HepG2 (cell line): ENCODE measurements around the gene LNX2. TPM values are rescaled to one million over a fixed set of nuclear protein-coding genes. Genes with fewer than 3 reads are reported as not detected.

Experiments used
- ATAC-seq: fragments of 200-7000 bp; cut with Tn5 transposase; 3 replicates; pipeline ENCODE4 v1.9.1; 2020; ENCODE audit warnings: mild to moderate bottlenecking, moderate library complexity
- BruUV-seq: library from RNA; stranded (reverse); fragments of 400-500 nt; replicated peaks from 2 replicates; lab custom pipeline; 2021; lab: Mats Ljungman, UMichigan
- CTCF ChIA-PET: fragments of 300-600 bp; formaldehyde crosslinking; extraction: SDS; loops from one replicate; lab custom pipeline; 2021; ENCODE audit warnings: low total read pairs, inconsistent platforms, low intra/inter-chr PET ratio; lab: Yijun Ruan, JAX
- POLR2A ChIA-PET: fragments of 350-600 bp; sonication (Branson Sonifier 250); formaldehyde crosslinking; loops from one replicate; lab custom pipeline; 2020; ENCODE audit warnings: antibody characterized with exemption, inconsistent platforms; lab: Yijun Ruan, JAX
- DNase-seq: peaks from one replicate; pipeline ENCODE4 v3.0.0-alpha.2; 2015; ENCODE audit warnings: low spot score
- FAIRE-seq: peaks from 3 replicates; lab custom pipeline; 2011; peaks lifted over from hg19 to GRCh38; lab: Jason Lieb, UNC
- H2AFZ ChIP-seq: one replicate; pipeline ENCODE4 v1.6.1; 2011; ENCODE audit warnings: low read length, inconsistent platforms
- H3K27ac ChIP-seq: fragments of 300-600 bp; 3 replicates; pipeline ENCODE4 v1.8.0; 2011; ENCODE audit warnings: mixed run types, mild to moderate bottlenecking, mixed read lengths, low read length, inconsistent platforms; ENCODE audit not compliant: insufficient read depth; ENCODE audit errors: extremely low read length
- H3K27me3 ChIP-seq, 2 experiments: fragments of 200-600 bp in 1 of 2; 2 replicates in 1 of 2; 3 replicates in 1 of 2; pipeline versions ENCODE4 v1.6.0 to v1.8.0; 2011; ENCODE audit warnings: low read length in 2 of 2, mild to moderate bottlenecking in 2 of 2, moderate library complexity in 2 of 2, inconsistent platforms in 1 of 2; ENCODE audit not compliant: insufficient read depth in 2 of 2, control insufficient read depth in 1 of 2
- H3K36me3 ChIP-seq, 2 experiments: fragments of 200-600 bp in 1 of 2; replicated peaks in 1 of 2; 2 replicates in 1 of 2; 3 replicates in 1 of 2; pipeline versions ENCODE4 v1.5.1 to v1.8.0; 2011; ENCODE audit warnings: low read length in 2 of 2, inconsistent platforms in 1 of 2; ENCODE audit not compliant: insufficient read depth in 2 of 2, control insufficient read depth in 1 of 2
- H3K4me1 ChIP-seq: 2 replicates; pipeline ENCODE4 v1.5.1; 2012; ENCODE audit warnings: low read length, inconsistent platforms; ENCODE audit not compliant: insufficient read depth
- H3K4me2 ChIP-seq: 2 replicates; pipeline ENCODE4 v1.6.0; 2011; ENCODE audit warnings: low read depth, low read length, inconsistent platforms
- H3K4me3 ChIP-seq, 3 experiments: fragments of 200-600 bp in 1 of 3; sonication (generic), shearing (Covaris generic) in 1 of 3; replicated peaks in 1 of 3; 2 replicates each; pipeline ENCODE4 v1.5.1; 2011 to 2016; ENCODE audit warnings: low read length in 3 of 3, inconsistent platforms in 2 of 3, low read depth in 2 of 3, mild to moderate bottlenecking in 2 of 3, control low read depth in 1 of 3, mixed read lengths in 1 of 3; ENCODE audit not compliant: insufficient read depth in 1 of 3
- H3K79me2 ChIP-seq: one replicate; pipeline ENCODE4 v1.6.1; 2011; ENCODE audit warnings: low read length, inconsistent platforms; ENCODE audit not compliant: insufficient read depth
- H3K9ac ChIP-seq: 2 replicates; pipeline ENCODE4 v1.6.0; 2011; ENCODE audit warnings: mild to moderate bottlenecking, low read depth, low read length, inconsistent platforms; ENCODE audit not compliant: insufficient read depth
- H3K9me3 ChIP-seq: 2 replicates; pipeline ENCODE4 v1.5.1; 2012; ENCODE audit warnings: mild to moderate bottlenecking, low read length
- H4K20me1 ChIP-seq: 2 replicates; pipeline ENCODE4 v1.6.0; 2011; ENCODE audit warnings: inconsistent platforms, mild to moderate bottlenecking, low read length, moderate library complexity; ENCODE audit not compliant: insufficient read depth
- CEBPG ChIP-seq: IDR thresholded peaks from 2 replicates; pipeline ENCODE4 v1.6.1; 2016
- ERF ChIP-seq: IDR thresholded peaks from 2 replicates; pipeline ENCODE4 v1.6.1; 2018; ENCODE audit warnings: missing biosample characterization, missing genetic modification reagents
- KDM2A ChIP-seq: sonication (generic); formaldehyde crosslinking; IDR thresholded peaks from 2 replicates; pipeline ENCODE4 v1.4.0; 2020; ENCODE audit warnings: low read depth, missing genetic modification reagents, borderline replicate concordance
- LCORL ChIP-seq, 2 experiments: fragments of 450-650 bp in 1 of 2; sonication (generic) in 1 of 2; formaldehyde crosslinking in 1 of 2; IDR thresholded peaks; 2 replicates each; pipeline versions ENCODE4 v1.5.0 to v1.6.1; 2017 to 2020; ENCODE audit warnings: antibody characterized with exemption in 1 of 2, missing genetic modification reagents in 1 of 2
- MED8 ChIP-seq: sonication (generic); formaldehyde crosslinking; IDR thresholded peaks from 2 replicates; pipeline ENCODE4 v1.8.1; 2023; ENCODE audit warnings: mild to moderate bottlenecking, missing genetic modification reagents; ENCODE audit not compliant: insufficient replicate concordance
- NFATC3 ChIP-seq: sonication (generic); formaldehyde crosslinking; IDR thresholded peaks from 2 replicates; pipeline ENCODE4 v1.5.1; 2020; ENCODE audit warnings: mild to moderate bottlenecking, missing genetic modification reagents
- PITX1 ChIP-seq: sonication (generic); formaldehyde crosslinking; IDR thresholded peaks from 2 replicates; pipeline ENCODE4 v1.5.1; 2020; ENCODE audit warnings: mild to moderate bottlenecking, missing genetic modification reagents
- SMARCC2 ChIP-seq: fragments of 450-650 bp; IDR thresholded peaks from 2 replicates; pipeline ENCODE4 v1.6.1; 2017; ENCODE audit warnings: antibody characterized with exemption, mild to moderate bottlenecking
- ZBTB14 ChIP-seq: sonication (generic); formaldehyde crosslinking; IDR thresholded peaks from 2 replicates; pipeline ENCODE4 v1.4.0; 2020; ENCODE audit warnings: missing genetic modification reagents
- ZFP1 ChIP-seq: IDR thresholded peaks from 2 replicates; pipeline ENCODE4 v1.6.1; 2016
- ZKSCAN1 ChIP-seq: fragments of 150-350 bp; IDR thresholded peaks from 2 replicates; pipeline ENCODE4 v1.6.1; 2014; ENCODE audit warnings: low read length
- ZMAT5 ChIP-seq: sonication (generic); formaldehyde crosslinking; IDR thresholded peaks from 2 replicates; pipeline ENCODE4 v1.5.0; 2020; ENCODE audit warnings: mild to moderate bottlenecking, low read depth, missing genetic modification reagents, borderline replicate concordance
- ZNF280B ChIP-seq: sonication (generic); formaldehyde crosslinking; IDR thresholded peaks from 2 replicates; pipeline ENCODE4 v1.5.0; 2020; ENCODE audit warnings: missing genetic modification reagents, mild to moderate bottlenecking, borderline replicate concordance
- ZNF512 ChIP-seq: sonication (generic); formaldehyde crosslinking; IDR thresholded peaks from 2 replicates; pipeline ENCODE4 v1.4.0; 2020; ENCODE audit warnings: mild to moderate bottlenecking, missing genetic modification reagents
- ZNF558 ChIP-seq: sonication (generic); formaldehyde crosslinking; IDR thresholded peaks from 2 replicates; pipeline ENCODE4 v1.9.0; 2022; ENCODE audit warnings: mild to moderate bottlenecking, missing genetic modification reagents, borderline replicate concordance
- ZNF607 ChIP-seq: sonication (generic); formaldehyde crosslinking; IDR thresholded peaks from 2 replicates; pipeline ENCODE4 v1.5.1; 2020; ENCODE audit warnings: missing genetic modification reagents, mild to moderate bottlenecking, borderline replicate concordance
- ZNF615 ChIP-seq: sonication (generic); formaldehyde crosslinking; IDR thresholded peaks from 2 replicates; pipeline ENCODE4 v1.5.0; 2020; ENCODE audit warnings: mild to moderate bottlenecking, missing genetic modification reagents, borderline replicate concordance
- ZSCAN22 ChIP-seq: sonication (generic); formaldehyde crosslinking; IDR thresholded peaks from 2 replicates; pipeline ENCODE4 v1.4.0; 2020; ENCODE audit warnings: mild to moderate bottlenecking, missing genetic modification reagents
- WGBS: methylation state at CpG from one replicate; pipeline ENCODE4 v1.1.6; 2017; ENCODE audit warnings: low lambda C conversion rate; 5-methylcytosine and 5-hydroxymethylcytosine counted together
- in situ Hi-C: cut with HindIII; loops from 2 replicates; pipeline ENCODE4 v1.10.0; 2017; ENCODE audit warnings: low pct_unique_long_range_greater_than_20kb; ENCODE audit not compliant: extremely low pct_ligation_motif_present
- intact Hi-C: fragments of 100-400 bp; cut with micrococcal nuclease; formaldehyde crosslinking; loops from one replicate; pipeline ENCODE4 v1.10.0; 2022; ENCODE audit not compliant: unreplicated experiment
- polyA plus RNA-seq, 8 experiments: library from polyadenylated mRNA; depleted of rRNA in 3 of 8; stranded (reverse) in 7 of 8; unstranded in 1 of 8; fragments of >200 nt; fragmentation: Illumina TruSeq in 4 of 8; extraction: Trizol in 4 of 8; gene quantifications; 2 replicates each; pipeline versions ENCODE4 v1.2.1 to v1.2.3, GENCODE V29; 2011 to 2016; ENCODE audit warnings: low read depth in 4 of 8, missing spikeins in 1 of 8, mixed read lengths in 1 of 8; ENCODE audit not compliant: insufficient read depth in 1 of 8
- total RNA-seq, 5 experiments: library from RNA; depleted of rRNA; stranded (reverse); fragments of >200 nt; fragmentation: Illumina TruSeq; extraction: Trizol; gene quantifications; 2 replicates each; pipeline ENCODE4 v1.2.3, GENCODE V29; 2016; ENCODE audit warnings: low read depth in 1 of 5

LNX2 gene
- total and polyA plus RNA-seq, 2 of the 13 experiments (the other 11 are each of a cell fraction or from before 2014, with no cell fraction given) = 9.2 to 9.7 TPM

GRCh38 chr13:27504868-27505194, 115.5 kb downstream of the LNX2 start:
- no peak overlapping the region for H3K4me2 ChIP-seq
- FAIRE-seq = no peak
- no peak overlapping the region for H3K4me3 ChIP-seq
- no peak overlapping the region for H3K27ac ChIP-seq
- no peak overlapping the region for H2AFZ ChIP-seq
- peaks cover 20% of the 10 kb centered on the region for H3K4me1 ChIP-seq
- intact Hi-C loops = no loop called here
- H3K36me3 ChIP-seq = no peaks in the 10 kb centered on the region
- in situ Hi-C loops = no loop called here
- H4K20me1 ChIP-seq = no peaks in the 10 kb centered on the region
- no peak overlapping the region for H3K9ac ChIP-seq
- 34% methylated on average over 5 of the region's 5 CpGs for WGBS
- no peaks in the 10 kb centered on the region for H3K9me3 ChIP-seq
- ChIA-PET CTCF (no interaction called here), POLR2A (no interaction called here)
- peaks cover 2 to 5% of the 10 kb centered on the region in 2 experiments; a peak in 1 of 5 replicates for H3K27me3 ChIP-seq
- ATAC-seq = no peak
- DNase-seq = no peak
- H3K79me2 ChIP-seq = no peaks in the 10 kb centered on the region
- no TSS peak for BruUV-seq
- TF ChIP-seq ZBTB14 (CRISPR knock-in tag) = no peak
- TF ChIP-seq ZNF280B (CRISPR knock-in tag) = no peak
- no peak for TF ChIP-seq ZNF558
- no peak for TF ChIP-seq LCORL (IDR thresholded peaks at IDR 0.05)
- TF ChIP-seq LCORL (CRISPR knock-in tag; IDR thresholded peaks at IDR 0.05) = no peak
- TF ChIP-seq PITX1 = no peak
- no peak for TF ChIP-seq MED8 (CRISPR knock-in tag)
- TF ChIP-seq KDM2A (CRISPR knock-in tag) = no peak
- TF ChIP-seq ERF (CRISPR knock-in tag) = no peak
- TF ChIP-seq ZNF607 (CRISPR knock-in tag) = no peak
- TF ChIP-seq ZSCAN22 = no peak
- TF ChIP-seq ZFP1 (CRISPR knock-in tag) = no peak
- TF ChIP-seq NFATC3 (CRISPR knock-in tag) = no peak
- no peak for TF ChIP-seq SMARCC2
- no peak for TF ChIP-seq ZKSCAN1
- no peak for TF ChIP-seq CEBPG (CRISPR knock-in tag)
- TF ChIP-seq ZNF615 (CRISPR knock-in tag) = no peak
- TF ChIP-seq ZNF512 (CRISPR knock-in tag) = no peak
- TF ChIP-seq ZMAT5 (CRISPR knock-in tag) = no peak
